Ovary (tissue), 3 donors: ENCODE measurements around the gene ZFPM1.

ENCODE experiments used
- CTCF ChIP-seq, 3 donors: fragments of 450-650 bp in 2 of 3; fragments of 200-600 bp in 1 of 3; IDR thresholded peaks; one replicate each; pipeline versions ENCODE4 v1.5.1 to v1.8.0; 2016 to 2022; ENCODE audit warnings: antibody characterized with exemption in 3 of 3, mild to moderate bottlenecking in 1 of 3
- EP300 ChIP-seq: sonication (generic); formaldehyde crosslinking; IDR thresholded peaks from one replicate; pipeline ENCODE4 v1.6.1; 2017; ENCODE audit warnings: antibody characterized with exemption
- donor health status: DM: no; HTN: no; CAD: no.

GRCh38 chr16:88475037-88475436 is 22.0 kb downstream of the ZFPM1 start:
- TF ChIP-seq CTCF (IDR thresholded peaks at IDR 0.05) (no peak), EP300 (no peak)
